PC-9 (cell line): Measurements from ENCODE around the gene CR1.
"Not testable (repeated sequence)": the region's sequence is repeated elsewhere in the genome, so short reads cannot be mapped to it uniquely, and the experiment has no call there.

Experiments used
- EZH2 ChIP-seq: fragments of 200-600 bp; sonication (generic); IDR thresholded peaks from 2 replicates; pipeline ENCODE4 v1.8.0; 2017; ENCODE audit warnings: antibody characterized with exemption, low read depth
- TF ChIP-seq, protein P1 (sequence below): fragments of 200-600 bp; sonication (generic); conservative IDR thresholded peaks from 2 replicates; pipeline ENCODE4 v1.6.1; 2017; ENCODE audit warnings: mixed run types, antibody characterized with exemption, mild to moderate bottlenecking, moderate library complexity

DNA sequence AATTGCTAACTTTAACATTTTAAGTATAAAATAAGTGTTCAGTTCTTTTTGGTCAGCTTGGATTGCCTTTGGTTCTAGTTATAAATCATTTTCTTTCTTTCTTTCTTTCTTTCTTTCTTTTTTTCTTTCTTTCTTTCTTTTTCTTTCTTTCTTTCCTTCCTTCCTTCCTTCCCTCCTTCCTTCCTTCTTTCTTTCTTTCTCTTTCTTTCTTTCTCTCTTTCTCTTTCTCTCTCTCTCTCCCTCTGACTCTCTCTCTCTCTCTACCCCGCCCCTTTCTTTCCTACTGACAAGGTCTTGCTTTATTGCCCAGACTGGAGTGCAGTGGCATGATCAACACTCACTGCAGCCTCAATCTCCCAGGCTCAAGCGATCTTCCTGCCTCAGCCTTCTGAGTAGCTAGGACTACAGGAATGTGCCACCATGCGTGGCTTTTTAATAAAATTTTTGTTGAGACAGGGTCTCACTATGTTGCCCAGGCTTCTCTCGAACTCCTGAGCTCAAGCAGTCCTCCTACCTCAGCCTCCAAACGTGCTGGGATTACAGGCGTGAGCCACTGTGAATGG lies 187.0 kb downstream of the CR1 start:
- TF ChIP-seq, protein P1, sequence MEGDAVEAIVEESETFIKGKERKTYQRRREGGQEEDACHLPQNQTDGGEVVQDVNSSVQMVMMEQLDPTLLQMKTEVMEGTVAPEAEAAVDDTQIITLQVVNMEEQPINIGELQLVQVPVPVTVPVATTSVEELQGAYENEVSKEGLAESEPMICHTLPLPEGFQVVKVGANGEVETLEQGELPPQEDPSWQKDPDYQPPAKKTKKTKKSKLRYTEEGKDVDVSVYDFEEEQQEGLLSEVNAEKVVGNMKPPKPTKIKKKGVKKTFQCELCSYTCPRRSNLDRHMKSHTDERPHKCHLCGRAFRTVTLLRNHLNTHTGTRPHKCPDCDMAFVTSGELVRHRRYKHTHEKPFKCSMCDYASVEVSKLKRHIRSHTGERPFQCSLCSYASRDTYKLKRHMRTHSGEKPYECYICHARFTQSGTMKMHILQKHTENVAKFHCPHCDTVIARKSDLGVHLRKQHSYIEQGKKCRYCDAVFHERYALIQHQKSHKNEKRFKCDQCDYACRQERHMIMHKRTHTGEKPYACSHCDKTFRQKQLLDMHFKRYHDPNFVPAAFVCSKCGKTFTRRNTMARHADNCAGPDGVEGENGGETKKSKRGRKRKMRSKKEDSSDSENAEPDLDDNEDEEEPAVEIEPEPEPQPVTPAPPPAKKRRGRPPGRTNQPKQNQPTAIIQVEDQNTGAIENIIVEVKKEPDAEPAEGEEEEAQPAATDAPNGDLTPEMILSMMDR = not testable (repeated sequence)
- not testable (repeated sequence) for TF ChIP-seq EZH2
